K562 (cell line): ENCODE measurements around the gene IFNGR2.
"Not testable (repeated sequence)": the region's sequence is repeated elsewhere in the genome, so short reads cannot be mapped to it uniquely, and the experiment has no call there.

Source experiments
- CTCF ChIP-seq, 3 experiments: IDR thresholded peaks in 2 of 3; conservative IDR thresholded peaks in 1 of 3; 2 replicates each; pipeline ENCODE4 v1.5.1; 2011 to 2012; ENCODE audit warnings: low read length in 3 of 3, mild to moderate bottlenecking in 3 of 3, control low read depth in 2 of 3, improper control_type of control experiment in 1 of 3, inconsistent platforms in 1 of 3, low read depth in 1 of 3, mixed read lengths in 1 of 3, moderate library complexity in 1 of 3; ENCODE audit not compliant: insufficient read depth in 2 of 3
- KDM4B ChIP-seq, 2 experiments: fragments of 450-650 bp in 1 of 2; sonication (generic) in 1 of 2; IDR thresholded peaks; 2 replicates each; pipeline ENCODE4 v1.6.1; 2016 to 2017; ENCODE audit warnings: borderline replicate concordance in 2 of 2, antibody characterized with exemption in 1 of 2, low read depth in 1 of 2, mild to moderate bottlenecking in 1 of 2
- NR0B1 ChIP-seq: fragments of 450-650 bp; IDR thresholded peaks from one replicate; pipeline ENCODE4 v1.6.1; 2018; ENCODE audit warnings: mild to moderate bottlenecking, moderate library complexity; ENCODE audit not compliant: partially characterized antibody
- TEAD1 ChIP-seq, 2 experiments: fragments of 450-650 bp in 1 of 2; sonication (generic) in 1 of 2; formaldehyde crosslinking; IDR thresholded peaks; 2 replicates each; pipeline versions ENCODE4 v1.4.0 to v1.8.0; 2020 to 2022; ENCODE audit warnings: mild to moderate bottlenecking in 2 of 2, missing genetic modification reagents in 1 of 2

GRCh38 chr21:33469183-33469582 lies 66.0 kb downstream of the IFNGR2 start:
- not testable (repeated sequence) for TF ChIP-seq NR0B1; CTCF (IDR thresholded peaks at IDR 0.05 in 2 of 3, conservative IDR thresholded peaks at IDR 0.05 in 1 of 3; ENCODE audit: insufficient read depth in 2 of 3, low read depth in 1 of 3, low read length in 3 of 3); TEAD1 (CRISPR knock-in tag; IDR thresholded peaks at IDR 0.05); KDM4B (IDR thresholded peaks at IDR 0.05; ENCODE audit: borderline replicate concordance in 2 of 2, low read depth in 1 of 2)
